ENCODE data around the gene PLEKHS1. TPM values are rescaled to one million over a fixed set of nuclear protein-coding genes. Genes with fewer than 3 reads are reported as not detected.

Gene PLEKHS1
- total RNA-seq, 3 donors from 2014 or later = 5.3 to 19.3 (median 6.5) TPM

- no peak overlapping the region for H3K4me3 ChIP-seq
- intact Hi-C loops (cut with DNase I, micrococcal nuclease) = no loop called here
- no peaks in the 10 kb centered on the region for H3K9me3 ChIP-seq
- ATAC-seq (no peak), DNase-seq (no peak)
- TF ChIP-seq, protein P1, sequence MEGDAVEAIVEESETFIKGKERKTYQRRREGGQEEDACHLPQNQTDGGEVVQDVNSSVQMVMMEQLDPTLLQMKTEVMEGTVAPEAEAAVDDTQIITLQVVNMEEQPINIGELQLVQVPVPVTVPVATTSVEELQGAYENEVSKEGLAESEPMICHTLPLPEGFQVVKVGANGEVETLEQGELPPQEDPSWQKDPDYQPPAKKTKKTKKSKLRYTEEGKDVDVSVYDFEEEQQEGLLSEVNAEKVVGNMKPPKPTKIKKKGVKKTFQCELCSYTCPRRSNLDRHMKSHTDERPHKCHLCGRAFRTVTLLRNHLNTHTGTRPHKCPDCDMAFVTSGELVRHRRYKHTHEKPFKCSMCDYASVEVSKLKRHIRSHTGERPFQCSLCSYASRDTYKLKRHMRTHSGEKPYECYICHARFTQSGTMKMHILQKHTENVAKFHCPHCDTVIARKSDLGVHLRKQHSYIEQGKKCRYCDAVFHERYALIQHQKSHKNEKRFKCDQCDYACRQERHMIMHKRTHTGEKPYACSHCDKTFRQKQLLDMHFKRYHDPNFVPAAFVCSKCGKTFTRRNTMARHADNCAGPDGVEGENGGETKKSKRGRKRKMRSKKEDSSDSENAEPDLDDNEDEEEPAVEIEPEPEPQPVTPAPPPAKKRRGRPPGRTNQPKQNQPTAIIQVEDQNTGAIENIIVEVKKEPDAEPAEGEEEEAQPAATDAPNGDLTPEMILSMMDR (IDR thresholded peaks at IDR 0.05) = no peak
- no peaks in the 10 kb centered on the region for H3K36me3 ChIP-seq (ENCODE audit: low read depth)
- H3K4me1 ChIP-seq (ENCODE audit: low read depth) = no peaks in the 10 kb centered on the region
These were observed 17.8 kb upstream of the PLEKHS1 start for GRCh38 chr10:113733635-113734034.

DNA sequence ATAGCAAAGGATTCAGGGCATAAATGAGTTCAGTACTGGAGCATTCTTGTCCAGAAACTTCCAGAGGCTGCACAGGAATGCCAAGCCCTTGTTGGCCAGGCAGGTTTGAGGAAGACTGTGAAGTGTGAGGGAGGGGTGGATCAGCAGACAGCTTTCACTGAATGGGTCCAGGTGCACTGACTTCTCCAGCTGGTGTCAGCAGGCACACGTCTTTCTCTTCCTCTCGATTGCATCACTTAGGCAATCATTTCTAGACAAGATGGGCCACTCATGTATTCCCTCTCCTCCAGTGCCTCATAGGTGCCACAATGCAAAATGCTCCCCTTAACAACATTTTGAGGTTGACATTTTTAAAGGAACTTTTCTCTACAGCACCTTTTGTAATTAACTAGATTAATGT lies 15.6 kb upstream of the PLEKHS1 start:
- no peaks in the 10 kb centered on the region for H3K36me3 ChIP-seq (ENCODE audit: low read depth)
- ATAC-seq (peak; percentile 95), DNase-seq (peak in 2 of 3 donors; percentile 42 to 44)
- TF ChIP-seq, protein P1 (IDR thresholded peaks at IDR 0.05) = no peak
- intact Hi-C loops (cut with DNase I, micrococcal nuclease) = no loop called here
- no peak overlapping the region for H3K4me3 ChIP-seq
- no peaks in the 10 kb centered on the region for H3K9me3 ChIP-seq
- no peaks in the 10 kb centered on the region for H3K4me1 ChIP-seq (ENCODE audit: low read depth)

- Histone ChIP-seq H3K4me1 (ENCODE audit: low read depth) (no peaks in the 10 kb centered on the region), H3K36me3 (ENCODE audit: low read depth) (no peaks in the 10 kb centered on the region), H3K4me3 (no peak overlapping the region), H3K9me3 (no peaks in the 10 kb centered on the region)
- intact Hi-C loops (cut with DNase I, micrococcal nuclease) = no loop called here
- ATAC-seq (no peak), DNase-seq (no peak)
- TF ChIP-seq, protein P1 (IDR thresholded peaks at IDR 0.05) = no peak
These were observed 14.9 kb upstream of the PLEKHS1 start for GRCh38 chr10:113736576-113736975.

- Histone ChIP-seq H3K36me3 (ENCODE audit: low read depth) (no peaks in the 10 kb centered on the region), H3K4me1 (ENCODE audit: low read depth) (no peaks in the 10 kb centered on the region), H3K4me3 (no peak overlapping the region), H3K9me3 (no peaks in the 10 kb centered on the region)
- intact Hi-C loops (cut with DNase I, micrococcal nuclease) = no loop called here
- TF ChIP-seq, protein P1 (IDR thresholded peaks at IDR 0.05) = no peak
- DNase-seq (no peak), ATAC-seq (no peak)
These were observed 12.5 kb upstream of the PLEKHS1 start for GRCh38 chr10:113739031-113739430.

GRCh38 chr10:113739577-113739976 lies 11.9 kb upstream of the PLEKHS1 start:
- Histone ChIP-seq H3K4me1 (ENCODE audit: low read depth) (no peaks in the 10 kb centered on the region), H3K9me3 (no peaks in the 10 kb centered on the region), H3K4me3 (no peak overlapping the region), H3K36me3 (ENCODE audit: low read depth) (no peaks in the 10 kb centered on the region)
- DNase-seq = no peak
- intact Hi-C loops (cut with DNase I, micrococcal nuclease) = no loop called here
- no peak for ATAC-seq
- TF ChIP-seq, protein P1 (IDR thresholded peaks at IDR 0.05) = no peak

DNA sequence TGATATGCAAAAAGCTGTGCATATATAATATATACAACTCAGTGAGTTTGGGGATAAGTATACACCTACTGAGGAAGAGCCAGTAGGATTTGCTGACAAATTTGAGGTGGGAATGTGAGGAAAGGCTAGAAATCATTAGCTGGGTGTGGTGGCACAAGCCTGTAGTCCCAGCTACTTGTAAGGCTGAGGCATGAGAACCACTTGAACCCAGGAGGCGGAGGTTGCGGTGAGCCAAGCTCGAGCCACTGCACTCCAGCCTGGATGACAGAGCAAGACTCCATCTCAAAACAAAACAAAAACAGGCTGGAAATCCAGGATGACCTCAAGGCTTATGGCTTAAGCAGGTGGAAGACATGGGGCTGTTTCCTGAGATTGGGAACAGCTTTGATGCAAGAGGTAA lies 10.6 kb upstream of the PLEKHS1 start:
- intact Hi-C loops (cut with DNase I, micrococcal nuclease) = no loop called here
- Histone ChIP-seq H3K4me3 (no peak overlapping the region), H3K9me3 (no peaks in the 10 kb centered on the region), H3K4me1 (ENCODE audit: low read depth) (peaks cover 4% of the 10 kb centered on the region), H3K36me3 (ENCODE audit: low read depth) (no peaks in the 10 kb centered on the region)
- ATAC-seq (no peak), DNase-seq (no peak)
- TF ChIP-seq, protein P1 (IDR thresholded peaks at IDR 0.05) = no peak
